HuH-7 (cell line): ENCODE measurements around the gene TEC.
A peak's percentile ranks its signal among the peaks of the same experiment; 100 is the strongest.
"Not testable (repeated sequence)": the region's sequence is repeated elsewhere in the genome, so short reads cannot be mapped to it uniquely, and the experiment has no call there.

Experiments
- DNase-seq: peaks from one replicate; pipeline ENCODE4 v3.0.0; 2011; ENCODE audit warnings: low spot score

Gene TEC

GRCh38 chr4:48268956-48269860 lies at the start of gene TEC:
TSS of gene TEC (minus strand) at chr4:48269838. CDS start at chr4:48228614, 41,224 bp downstream.
- peak; percentile 46 for DNase-seq

GRCh38 chr4:48315728-48316630 lies 46.3 kb upstream of the TEC start:
- DNase-seq = peak; percentile 48

DNA sequence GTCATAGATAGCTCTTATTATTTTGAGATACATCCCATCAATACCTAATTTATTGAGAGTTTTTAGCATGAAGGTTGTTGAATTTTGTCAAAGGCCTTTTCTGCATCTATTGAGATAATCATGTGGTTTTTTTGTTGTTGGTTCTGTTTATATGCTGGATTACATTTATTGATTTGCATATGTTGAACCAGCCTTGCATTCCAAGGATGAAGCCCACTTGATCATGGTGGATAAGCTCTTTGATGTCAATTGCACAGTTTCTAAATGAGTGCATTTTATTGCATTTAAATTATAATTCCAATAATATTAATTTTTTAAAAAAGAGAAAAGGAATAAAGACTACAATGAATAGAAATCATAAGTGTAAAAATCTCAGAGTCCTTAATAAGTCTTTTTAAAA lies 45.1 kb upstream of the TEC start:
- not testable (repeated sequence) for DNase-seq

- no peak for DNase-seq
Measured at GRCh38 chr4:48311896-48312295, 42.3 kb upstream of the TEC start.

DNA sequence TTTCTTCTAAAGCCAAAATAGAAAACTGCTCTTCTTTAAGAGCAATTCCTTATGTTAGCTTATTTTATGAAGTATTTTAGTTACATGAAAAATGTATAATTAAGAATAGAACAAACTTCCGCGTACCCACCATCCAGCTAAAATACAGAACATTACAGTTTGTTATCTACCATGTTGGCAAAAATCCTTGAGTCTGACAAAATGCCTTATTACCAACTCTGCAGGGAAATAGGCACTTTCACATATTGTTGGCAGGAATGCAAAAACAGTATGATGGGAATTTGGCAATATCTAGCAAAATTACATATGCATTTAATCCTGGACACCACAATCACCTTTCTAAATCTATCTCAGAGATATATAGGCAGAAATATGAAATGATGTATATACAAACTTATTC lies 39.3 kb upstream of the TEC start:
- no peak for DNase-seq

- DNase-seq = no peak
Measured at GRCh38 chr4:48307528-48307927, 37.9 kb upstream of the TEC start.

DNA sequence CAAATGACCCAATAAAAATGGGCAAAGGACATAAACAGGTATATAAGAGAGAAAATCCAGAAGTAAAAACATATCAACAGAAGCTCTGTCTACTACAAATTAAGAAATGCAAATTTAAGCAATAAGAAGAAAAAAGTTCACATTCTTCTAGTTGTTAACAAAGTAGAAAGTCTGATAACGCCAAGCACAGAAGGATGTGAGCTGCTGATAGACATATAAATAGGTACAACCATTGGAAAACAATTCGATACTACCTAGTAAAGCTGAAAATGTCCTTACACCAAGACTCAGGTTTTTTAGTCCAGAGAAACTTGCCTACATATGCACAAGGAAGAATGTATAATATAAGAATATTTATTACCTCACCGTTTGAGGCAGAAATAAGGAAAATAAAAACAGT lies 35.9 kb upstream of the TEC start:
- DNase-seq = no peak

- no peak for DNase-seq
Measured at GRCh38 chr4:48300004-48300403, 30.4 kb upstream of the TEC start.

- no peak for DNase-seq
Measured at GRCh38 chr4:48299560-48299959, 29.9 kb upstream of the TEC start.

DNA sequence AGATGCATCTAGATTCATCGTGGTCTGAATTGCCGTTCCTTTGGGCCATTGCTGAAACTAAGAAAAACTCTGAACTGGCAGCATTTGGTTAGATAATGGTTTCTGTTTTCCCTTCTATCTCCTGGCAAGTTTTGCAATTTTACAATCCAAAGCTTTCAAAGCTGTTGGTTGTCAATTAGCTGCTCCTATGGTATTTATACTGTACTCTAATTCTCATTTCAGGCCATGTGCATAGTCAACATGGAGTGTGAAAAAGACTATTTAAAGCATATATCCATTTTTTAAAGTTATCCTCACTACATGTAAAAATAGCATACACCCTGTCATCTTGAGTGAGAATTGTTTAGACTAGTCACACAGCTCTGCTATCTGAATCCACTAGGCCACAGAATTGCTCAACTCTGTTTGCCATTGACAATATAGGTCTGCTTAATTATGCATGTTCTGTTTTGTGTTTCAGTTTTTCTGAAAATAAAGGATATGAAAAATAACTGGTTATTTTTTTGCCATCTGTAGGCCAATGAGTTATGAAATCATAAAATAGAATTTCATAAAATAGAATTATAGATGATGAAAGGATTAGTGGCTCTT lies 27.7 kb upstream of the TEC start:
- peak; percentile 42 for DNase-seq

- DNase-seq = no peak
Measured at GRCh38 chr4:48296365-48296764, 26.7 kb upstream of the TEC start.

DNA sequence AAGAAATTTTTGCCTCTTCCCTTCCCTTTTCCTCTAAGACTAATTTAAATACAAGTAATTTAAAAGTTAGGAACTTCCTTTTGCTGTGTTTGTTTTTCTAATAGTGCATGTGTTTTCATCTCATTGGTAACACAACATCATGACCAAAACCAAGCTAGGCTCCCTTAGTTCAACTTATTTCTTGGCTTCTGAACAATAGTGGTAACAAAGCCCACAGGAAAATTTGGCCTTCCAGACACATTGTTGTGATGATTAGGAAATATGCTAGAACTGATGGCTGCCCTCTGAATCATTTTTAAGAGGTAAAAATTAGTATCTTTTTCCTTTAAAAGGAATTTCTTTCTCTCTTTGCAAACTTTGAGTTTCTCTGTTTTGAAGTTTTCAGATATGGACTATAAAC lies 25.5 kb upstream of the TEC start:
- no peak for DNase-seq

DNA sequence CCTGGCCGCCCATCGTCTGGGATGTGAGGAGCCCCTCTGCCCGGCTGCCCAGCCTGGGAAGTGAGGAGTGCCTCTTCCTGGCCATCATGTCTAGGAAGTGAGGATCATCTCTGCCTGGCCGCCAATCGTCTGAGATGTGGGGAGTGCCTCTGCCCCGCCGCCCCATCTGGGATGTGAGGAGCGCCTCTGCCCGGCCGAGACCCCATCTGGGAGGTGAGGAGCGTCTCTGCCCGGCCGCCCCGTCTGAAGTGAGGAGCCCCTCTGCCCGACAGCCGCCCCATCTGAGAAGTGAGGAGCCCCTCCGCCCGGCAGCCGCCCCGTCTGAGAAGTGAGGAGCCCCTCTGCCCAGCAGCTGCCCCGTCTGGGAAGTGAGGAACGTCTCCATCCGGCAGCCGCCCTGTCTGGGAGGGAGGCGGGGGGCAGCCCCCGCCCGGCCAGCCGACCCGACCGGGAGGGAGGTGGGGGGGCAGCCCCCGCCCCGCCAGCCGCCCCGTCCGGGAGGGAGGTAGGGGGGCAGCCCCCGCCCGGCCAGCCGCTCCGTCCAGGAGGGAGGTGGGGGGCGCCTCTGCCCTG lies 22.7 kb upstream of the TEC start:
- not testable (repeated sequence) for DNase-seq

DNA sequence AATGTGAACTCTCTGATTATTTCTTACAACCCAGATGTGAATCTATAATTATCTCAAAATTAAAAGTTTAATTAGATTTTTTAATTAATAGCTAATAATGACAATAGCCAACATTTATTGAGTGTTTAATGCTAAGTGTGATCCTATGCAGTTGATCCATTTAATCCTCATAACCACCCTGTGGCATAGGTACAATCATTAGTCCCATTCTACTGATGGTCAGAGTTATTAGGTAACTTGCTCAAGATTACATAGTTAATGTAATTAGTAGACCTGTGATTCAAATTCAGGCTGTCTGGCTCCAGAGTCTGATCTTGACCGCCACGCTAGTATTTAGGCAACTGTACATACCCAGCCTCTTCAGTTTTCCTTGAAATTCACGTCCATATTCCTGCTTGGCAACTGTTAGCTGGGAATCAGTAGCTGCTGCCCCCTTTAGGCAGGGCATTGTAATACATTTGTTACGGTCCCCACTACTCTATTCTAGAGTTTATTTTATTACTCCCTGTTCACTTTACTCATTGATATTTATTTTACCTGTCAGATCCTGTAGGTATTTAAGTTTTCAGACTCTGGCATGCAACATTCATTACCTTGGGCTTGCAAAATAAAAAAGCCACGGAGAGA lies 20.6 kb upstream of the TEC start:
- peak; percentile 61 for DNase-seq

- not testable (repeated sequence) for DNase-seq
Measured at GRCh38 chr4:48286060-48286459, 16.4 kb upstream of the TEC start.

GRCh38 chr4:48285640-48286039 lies 16.0 kb upstream of the TEC start:
- DNase-seq = not testable (repeated sequence)

DNA sequence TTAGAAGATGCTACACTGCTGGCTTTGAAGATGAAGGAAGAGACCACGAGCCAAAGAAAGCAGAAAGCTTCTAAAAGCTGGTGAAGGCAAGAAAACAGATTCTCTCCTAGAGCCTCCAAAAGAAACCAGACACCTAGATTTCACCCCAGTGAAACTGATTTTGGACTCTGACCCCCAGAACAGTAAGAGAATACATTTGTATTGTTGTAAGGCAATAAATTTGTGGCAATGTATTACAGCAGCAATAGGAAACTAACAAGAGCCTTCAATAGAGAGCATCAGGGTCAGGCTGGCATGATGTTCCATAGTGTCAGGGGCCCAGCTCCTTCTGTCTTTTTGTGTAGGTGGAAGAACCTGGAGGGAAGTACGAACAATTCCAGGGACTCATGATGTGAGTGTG lies 6.0 kb upstream of the TEC start:
- no peak for DNase-seq

- no peak for DNase-seq
Measured at GRCh38 chr4:48275247-48275646, 5.6 kb upstream of the TEC start.

DNA sequence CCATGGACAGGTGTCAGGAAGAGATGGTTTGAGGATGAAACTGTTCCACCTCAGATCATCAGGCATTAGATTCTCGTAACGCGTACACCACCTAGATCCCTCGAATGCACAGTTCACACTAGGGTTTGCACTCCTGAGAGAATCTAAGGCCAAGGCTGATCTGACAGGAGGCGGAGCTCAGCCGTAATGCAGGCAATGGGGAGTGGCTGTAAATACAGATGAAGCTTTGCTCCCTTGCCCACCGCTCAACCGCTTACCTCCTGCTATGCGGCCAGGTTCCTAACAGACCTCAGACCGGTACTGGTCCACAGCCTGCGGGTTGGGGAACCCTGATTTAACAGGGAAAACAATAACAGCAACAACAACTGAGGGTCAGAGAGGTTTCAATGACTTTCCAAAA lies 2.0 kb upstream of the TEC start:
- DNase-seq = no peak

DNA sequence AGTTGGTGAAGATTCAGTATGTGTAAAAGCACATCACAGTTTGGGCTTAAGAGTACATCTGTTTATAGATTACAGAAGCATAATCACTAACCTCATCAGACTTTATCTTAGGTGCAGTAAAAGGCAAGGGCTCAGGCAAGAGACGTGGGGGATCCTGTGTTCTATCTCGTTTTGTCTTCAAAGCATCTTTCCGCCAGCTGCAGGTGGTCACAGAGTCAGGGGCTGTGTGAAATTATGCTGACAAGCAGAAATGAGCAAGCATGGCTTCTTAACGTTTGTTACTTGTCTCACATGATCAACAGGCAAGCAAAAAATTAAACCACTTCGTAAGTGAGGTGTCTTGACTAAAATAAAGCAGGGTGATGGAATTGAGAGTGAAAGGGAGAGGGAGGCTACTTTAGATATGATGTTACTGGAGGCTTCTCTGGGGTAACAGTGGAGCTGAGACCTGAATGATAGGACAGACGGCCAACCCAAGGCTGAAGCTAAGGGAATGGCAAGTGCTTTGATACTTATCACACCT lies 1.4 kb upstream of the TEC start:
- no peak for DNase-seq

DNA sequence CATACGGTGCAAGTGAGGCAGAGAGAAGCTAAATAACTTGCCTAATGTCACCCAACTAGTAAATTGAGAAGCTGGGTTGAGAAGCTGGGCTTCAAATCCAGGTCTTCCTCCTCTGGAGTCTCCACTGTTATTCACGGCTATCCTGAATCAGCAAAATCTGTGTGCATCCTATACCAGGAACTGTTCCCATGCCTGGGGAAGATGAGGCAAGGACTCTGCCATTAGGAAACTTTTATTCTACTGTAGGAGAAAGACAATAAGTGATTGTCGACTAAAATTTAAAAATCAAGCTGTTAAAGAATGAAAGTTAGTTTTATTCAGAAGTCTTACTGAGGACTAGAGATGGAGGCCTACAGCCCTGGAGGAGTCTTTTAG lies 872 bp upstream of the TEC start:
- DNase-seq = no peak
